SK-N-SH (cell line): ENCODE data around the gene INPP5K.

ENCODE experiments used
- EZH2phosphoT487 ChIP-seq: fragments of 200-600 bp; sonication (generic); IDR thresholded peaks from 2 replicates; pipeline ENCODE4 v1.6.1; 2017; ENCODE audit warnings: low read depth, mixed run types, mild to moderate bottlenecking, antibody characterized with exemption, moderate library complexity, borderline replicate concordance
- MXI1 ChIP-seq: IDR thresholded peaks from 2 replicates; pipeline ENCODE4 v1.6.1; 2012; ENCODE audit warnings: mild to moderate bottlenecking, low read depth, low read length, improper control_type of control experiment
- NRF1 ChIP-seq: IDR thresholded peaks from 2 replicates; pipeline ENCODE4 v1.6.1; 2012; ENCODE audit warnings: low read depth, mild to moderate bottlenecking, low read length
- RCOR1 ChIP-seq: fragments of 150-350 bp; IDR thresholded peaks from 2 replicates; pipeline ENCODE4 v1.6.1; 2017; ENCODE audit warnings: antibody characterized with exemption, low read length
- TF ChIP-seq, protein P1 (sequence below): fragments of 200-600 bp; sonication (generic); IDR thresholded peaks from 2 replicates; pipeline ENCODE4 v1.6.1; 2017; ENCODE audit warnings: antibody characterized with exemption, mild to moderate bottlenecking, moderate library complexity
- TF ChIP-seq, protein P2 (sequence below): IDR thresholded peaks from 2 replicates; pipeline ENCODE4 v1.6.1; 2012; ENCODE audit warnings: mild to moderate bottlenecking, low read depth, low read length, moderate library complexity

DNA sequence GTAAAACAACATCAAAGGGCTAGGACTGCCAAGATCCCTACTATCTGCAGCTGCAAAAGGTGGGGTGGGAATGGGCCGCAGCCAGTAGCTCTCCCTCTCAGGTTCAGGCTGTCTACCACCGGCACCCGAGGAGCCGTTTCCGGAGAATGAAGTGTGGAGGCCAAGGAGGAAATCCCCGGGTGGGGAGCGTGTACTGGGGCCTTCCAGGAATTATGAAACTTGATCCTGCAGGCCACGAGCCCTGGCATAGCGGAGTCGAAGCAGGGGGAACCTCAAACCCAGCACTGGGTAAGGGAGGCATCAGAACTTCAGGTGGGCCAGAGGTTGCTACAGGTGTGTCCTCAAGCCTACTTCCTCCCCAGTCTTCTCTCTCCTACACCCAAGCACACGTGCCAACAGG is 5.1 kb downstream of the INPP5K start:
- TF ChIP-seq, protein P1, sequence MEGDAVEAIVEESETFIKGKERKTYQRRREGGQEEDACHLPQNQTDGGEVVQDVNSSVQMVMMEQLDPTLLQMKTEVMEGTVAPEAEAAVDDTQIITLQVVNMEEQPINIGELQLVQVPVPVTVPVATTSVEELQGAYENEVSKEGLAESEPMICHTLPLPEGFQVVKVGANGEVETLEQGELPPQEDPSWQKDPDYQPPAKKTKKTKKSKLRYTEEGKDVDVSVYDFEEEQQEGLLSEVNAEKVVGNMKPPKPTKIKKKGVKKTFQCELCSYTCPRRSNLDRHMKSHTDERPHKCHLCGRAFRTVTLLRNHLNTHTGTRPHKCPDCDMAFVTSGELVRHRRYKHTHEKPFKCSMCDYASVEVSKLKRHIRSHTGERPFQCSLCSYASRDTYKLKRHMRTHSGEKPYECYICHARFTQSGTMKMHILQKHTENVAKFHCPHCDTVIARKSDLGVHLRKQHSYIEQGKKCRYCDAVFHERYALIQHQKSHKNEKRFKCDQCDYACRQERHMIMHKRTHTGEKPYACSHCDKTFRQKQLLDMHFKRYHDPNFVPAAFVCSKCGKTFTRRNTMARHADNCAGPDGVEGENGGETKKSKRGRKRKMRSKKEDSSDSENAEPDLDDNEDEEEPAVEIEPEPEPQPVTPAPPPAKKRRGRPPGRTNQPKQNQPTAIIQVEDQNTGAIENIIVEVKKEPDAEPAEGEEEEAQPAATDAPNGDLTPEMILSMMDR, result no peak
- no peak for TF ChIP-seq RCOR1
- no peak for TF ChIP-seq MXI1
- TF ChIP-seq, protein P2, sequence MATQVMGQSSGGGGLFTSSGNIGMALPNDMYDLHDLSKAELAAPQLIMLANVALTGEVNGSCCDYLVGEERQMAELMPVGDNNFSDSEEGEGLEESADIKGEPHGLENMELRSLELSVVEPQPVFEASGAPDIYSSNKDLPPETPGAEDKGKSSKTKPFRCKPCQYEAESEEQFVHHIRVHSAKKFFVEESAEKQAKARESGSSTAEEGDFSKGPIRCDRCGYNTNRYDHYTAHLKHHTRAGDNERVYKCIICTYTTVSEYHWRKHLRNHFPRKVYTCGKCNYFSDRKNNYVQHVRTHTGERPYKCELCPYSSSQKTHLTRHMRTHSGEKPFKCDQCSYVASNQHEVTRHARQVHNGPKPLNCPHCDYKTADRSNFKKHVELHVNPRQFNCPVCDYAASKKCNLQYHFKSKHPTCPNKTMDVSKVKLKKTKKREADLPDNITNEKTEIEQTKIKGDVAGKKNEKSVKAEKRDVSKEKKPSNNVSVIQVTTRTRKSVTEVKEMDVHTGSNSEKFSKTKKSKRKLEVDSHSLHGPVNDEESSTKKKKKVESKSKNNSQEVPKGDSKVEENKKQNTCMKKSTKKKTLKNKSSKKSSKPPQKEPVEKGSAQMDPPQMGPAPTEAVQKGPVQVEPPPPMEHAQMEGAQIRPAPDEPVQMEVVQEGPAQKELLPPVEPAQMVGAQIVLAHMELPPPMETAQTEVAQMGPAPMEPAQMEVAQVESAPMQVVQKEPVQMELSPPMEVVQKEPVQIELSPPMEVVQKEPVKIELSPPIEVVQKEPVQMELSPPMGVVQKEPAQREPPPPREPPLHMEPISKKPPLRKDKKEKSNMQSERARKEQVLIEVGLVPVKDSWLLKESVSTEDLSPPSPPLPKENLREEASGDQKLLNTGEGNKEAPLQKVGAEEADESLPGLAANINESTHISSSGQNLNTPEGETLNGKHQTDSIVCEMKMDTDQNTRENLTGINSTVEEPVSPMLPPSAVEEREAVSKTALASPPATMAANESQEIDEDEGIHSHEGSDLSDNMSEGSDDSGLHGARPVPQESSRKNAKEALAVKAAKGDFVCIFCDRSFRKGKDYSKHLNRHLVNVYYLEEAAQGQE, result no peak
- no peak for TF ChIP-seq NRF1
- TF ChIP-seq EZH2phosphoT487, result no peak
